ENCODE results near the gene MFSD2B. TPM values are rescaled to one million over a fixed set of nuclear protein-coding genes. Genes with fewer than 3 reads are reported as not detected.

The MFSD2B gene
- total RNA-seq, 2 experiments from 2014 or later = 0.28 to 0.30 TPM

DNA sequence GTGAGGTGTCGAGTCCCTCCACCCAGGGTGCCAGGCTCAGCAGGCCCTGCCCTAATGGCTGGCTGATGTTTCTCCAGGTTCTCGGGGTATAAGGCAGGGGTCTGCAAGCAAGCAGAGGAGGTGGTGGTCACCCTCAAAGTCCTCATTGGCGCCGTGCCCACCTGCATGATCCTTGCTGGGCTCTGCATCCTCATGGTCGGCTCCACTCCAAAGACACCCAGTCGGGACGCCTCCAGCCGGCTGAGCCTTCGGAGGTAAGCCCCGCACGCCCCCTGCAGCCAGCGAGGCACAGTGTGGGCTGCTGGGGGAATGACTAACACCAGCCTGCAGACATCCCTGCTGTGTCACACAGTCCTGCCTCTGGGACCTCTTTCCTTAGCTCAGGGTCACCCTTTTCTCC is 14.1 kb downstream of the MFSD2B start:
- no peak overlapping the region for H3K27ac Mint-ChIP-seq
- H3K36me3 Mint-ChIP-seq (ENCODE audit: low read depth) = peaks cover 58% of the 10 kb centered on the region
- CTCF ChIA-PET = no interaction called here

DNA sequence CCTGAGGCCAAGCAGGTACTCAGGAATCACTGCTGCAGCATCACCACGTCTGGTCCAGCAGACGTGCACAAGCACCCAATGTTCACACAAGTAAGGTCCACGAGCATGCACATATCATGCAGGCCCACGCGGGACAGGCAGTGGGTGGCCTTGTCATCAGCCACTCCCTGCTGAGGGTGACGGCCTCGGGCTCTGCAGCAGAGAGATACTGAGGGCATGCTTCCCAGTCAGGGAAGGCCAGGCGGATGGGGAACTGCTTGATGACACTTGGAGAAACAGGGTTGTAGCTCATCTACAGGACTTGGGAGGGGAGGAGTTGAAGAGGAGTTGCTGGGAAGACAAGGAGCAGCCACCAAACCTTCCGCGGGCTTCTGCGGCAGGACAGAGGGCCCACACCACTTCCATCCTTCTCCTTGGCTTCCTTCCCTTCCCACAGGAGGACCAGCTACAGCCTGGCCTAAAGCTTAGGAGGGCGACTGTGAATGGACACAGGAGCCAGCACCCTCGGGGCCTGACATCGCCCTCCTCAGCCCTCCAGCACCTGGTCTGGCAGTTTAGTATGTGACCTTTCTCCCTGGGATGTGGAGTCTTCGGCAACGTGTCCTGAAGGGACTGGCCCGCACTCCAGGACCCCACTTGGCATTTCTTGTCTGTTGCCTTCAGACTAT is 15.2 kb downstream of the MFSD2B start:
- CTCF ChIA-PET = no interaction called here
- POLR2A ChIA-PET = no interaction called here

More for the DNA sequence above, 14.1 kb downstream of the MFSD2B start:
- Mint-ChIP-seq H3K4me3 (no peak overlapping the region), H3K9me3 (no peaks in the 10 kb centered on the region), H3K27me3 (no peaks in the 10 kb centered on the region), H3K4me1 (ENCODE audit: low read depth) (no peaks in the 10 kb centered on the region)
- intact Hi-C loops (cut with DNase I, micrococcal nuclease) = no loop called here
- Histone ChIP-seq H3K27me3 (ENCODE audit: control insufficient read depth in 1 of 2, insufficient read depth in 2 of 2, low read length in 2 of 2) (no peaks in the 10 kb centered on the region), H3K4me1 (ENCODE audit: insufficient read depth, low read length) (no peaks in the 10 kb centered on the region), H3K36me3 (ENCODE audit: insufficient read depth, low read length) (peaks cover 21% of the 10 kb centered on the region), H3K4me3 (ENCODE audit: low read length) (no peak overlapping the region), H3K27ac (ENCODE audit: low read depth in 1 of 2, low read length in 2 of 2) (no peak overlapping the region), H3K9me3 (ENCODE audit: control insufficient read depth in 1 of 2, insufficient read depth in 1 of 2, low read length in 2 of 2) (no peaks in the 10 kb centered on the region)
- TF ChIP-seq, protein P1, sequence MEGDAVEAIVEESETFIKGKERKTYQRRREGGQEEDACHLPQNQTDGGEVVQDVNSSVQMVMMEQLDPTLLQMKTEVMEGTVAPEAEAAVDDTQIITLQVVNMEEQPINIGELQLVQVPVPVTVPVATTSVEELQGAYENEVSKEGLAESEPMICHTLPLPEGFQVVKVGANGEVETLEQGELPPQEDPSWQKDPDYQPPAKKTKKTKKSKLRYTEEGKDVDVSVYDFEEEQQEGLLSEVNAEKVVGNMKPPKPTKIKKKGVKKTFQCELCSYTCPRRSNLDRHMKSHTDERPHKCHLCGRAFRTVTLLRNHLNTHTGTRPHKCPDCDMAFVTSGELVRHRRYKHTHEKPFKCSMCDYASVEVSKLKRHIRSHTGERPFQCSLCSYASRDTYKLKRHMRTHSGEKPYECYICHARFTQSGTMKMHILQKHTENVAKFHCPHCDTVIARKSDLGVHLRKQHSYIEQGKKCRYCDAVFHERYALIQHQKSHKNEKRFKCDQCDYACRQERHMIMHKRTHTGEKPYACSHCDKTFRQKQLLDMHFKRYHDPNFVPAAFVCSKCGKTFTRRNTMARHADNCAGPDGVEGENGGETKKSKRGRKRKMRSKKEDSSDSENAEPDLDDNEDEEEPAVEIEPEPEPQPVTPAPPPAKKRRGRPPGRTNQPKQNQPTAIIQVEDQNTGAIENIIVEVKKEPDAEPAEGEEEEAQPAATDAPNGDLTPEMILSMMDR (IDR thresholded peaks at IDR 0.05) = no peak
- no peak for DNase-seq
- POLR2A ChIA-PET = no interaction called here
- no peak for ATAC-seq (ENCODE audit: poor library complexity)

DNA sequence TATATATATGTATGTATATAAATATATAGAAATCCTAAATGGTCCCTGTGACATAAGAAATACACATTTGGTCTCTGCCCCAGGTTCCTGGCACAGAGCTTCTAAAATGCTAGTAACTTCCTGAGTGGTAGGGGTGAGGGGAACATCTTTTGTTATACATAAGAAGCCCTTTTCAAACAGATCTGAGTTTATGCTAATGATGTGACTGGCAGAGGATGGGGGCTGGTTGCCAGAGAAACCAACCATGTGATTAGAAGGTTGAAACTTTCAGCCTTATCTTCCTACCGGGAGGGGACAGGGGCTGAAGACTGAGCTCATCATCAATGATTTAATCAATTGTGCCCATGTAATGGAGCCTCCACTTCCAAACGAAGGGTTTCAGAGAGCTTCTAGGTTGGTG is 16.3 kb downstream of the MFSD2B start:
- CTCF ChIA-PET = no interaction called here
- TF ChIP-seq, protein P1 (IDR thresholded peaks at IDR 0.05) = no peak
- Mint-ChIP-seq H3K27me3 (no peaks in the 10 kb centered on the region), H3K27ac (no peak overlapping the region), H3K4me1 (ENCODE audit: low read depth) (no peaks in the 10 kb centered on the region), H3K36me3 (ENCODE audit: low read depth) (peaks cover 80% of the 10 kb centered on the region), H3K9me3 (no peaks in the 10 kb centered on the region), H3K4me3 (no peak overlapping the region)
- Histone ChIP-seq H3K4me3 (ENCODE audit: low read length) (no peak overlapping the region), H3K9me3 (ENCODE audit: control insufficient read depth in 1 of 2, insufficient read depth in 1 of 2, low read length in 2 of 2) (no peaks in the 10 kb centered on the region), H3K27me3 (ENCODE audit: control insufficient read depth in 1 of 2, insufficient read depth in 2 of 2, low read length in 2 of 2) (no peaks in the 10 kb centered on the region), H3K4me1 (ENCODE audit: insufficient read depth, low read length) (no peaks in the 10 kb centered on the region), H3K36me3 (ENCODE audit: insufficient read depth, low read length) (peaks cover 43% of the 10 kb centered on the region), H3K27ac (ENCODE audit: low read depth in 1 of 2, low read length in 2 of 2) (no peak overlapping the region)
- ATAC-seq (ENCODE audit: poor library complexity) (no peak), DNase-seq (no peak)
- POLR2A ChIA-PET = no interaction called here
- intact Hi-C loops (cut with DNase I, micrococcal nuclease) = no loop called here

More for the DNA sequence above, 15.2 kb downstream of the MFSD2B start:
- Mint-ChIP-seq H3K9me3 (no peaks in the 10 kb centered on the region), H3K4me3 (no peak overlapping the region), H3K36me3 (ENCODE audit: low read depth) (peaks cover 69% of the 10 kb centered on the region), H3K27me3 (no peaks in the 10 kb centered on the region), H3K27ac (no peak overlapping the region), H3K4me1 (ENCODE audit: low read depth) (no peaks in the 10 kb centered on the region)
- Histone ChIP-seq H3K4me1 (ENCODE audit: insufficient read depth, low read length) (no peaks in the 10 kb centered on the region), H3K9me3 (ENCODE audit: control insufficient read depth in 1 of 2, insufficient read depth in 1 of 2, low read length in 2 of 2) (no peaks in the 10 kb centered on the region), H3K36me3 (ENCODE audit: insufficient read depth, low read length) (peaks cover 32% of the 10 kb centered on the region), H3K4me3 (ENCODE audit: low read length) (no peak overlapping the region), H3K27me3 (ENCODE audit: control insufficient read depth in 1 of 2, insufficient read depth in 2 of 2, low read length in 2 of 2) (no peaks in the 10 kb centered on the region), H3K27ac (ENCODE audit: low read depth in 1 of 2, low read length in 2 of 2) (no peak overlapping the region)
- ATAC-seq (ENCODE audit: poor library complexity) = no peak
- intact Hi-C loops (cut with DNase I, micrococcal nuclease) = no loop called here
- TF ChIP-seq, protein P1 (IDR thresholded peaks at IDR 0.05) = no peak
- no peak for DNase-seq
